HEK293 (cell line): ENCODE measurements around the gene DLGAP3.

ENCODE experiments used
- CTCF ChIA-PET: fragments of 350-600 bp; formaldehyde crosslinking; extraction: SDS; loops from one replicate; lab custom pipeline; 2021; ENCODE audit warnings: antibody characterized with exemption; lab: Yijun Ruan, JAX
- POLR2A ChIA-PET: fragments of 300-600 bp; formaldehyde crosslinking; extraction: SDS; loops from one replicate; lab custom pipeline; 2020; ENCODE audit warnings: antibody characterized with exemption, inconsistent platforms; lab: Yijun Ruan, JAX
- H3K27ac ChIP-seq: fragments of 200-500 bp; sonication (Bioruptor generic); 2 replicates; pipeline ENCODE4 v1.5.1; 2014; ENCODE audit warnings: low read depth, low read length, control low read depth, inconsistent platforms; ENCODE audit errors: extremely low read depth
- H3K36me3 ChIP-seq, 2 experiments: fragments of 200-500 bp in 1 of 2; sonication (Bioruptor generic) in 1 of 2; 1 replicate in 1 of 2; 2 replicates in 1 of 2; pipeline ENCODE4 v1.5.1; 2014 to 2017; ENCODE audit warnings: inconsistent platforms in 2 of 2, low read length in 2 of 2; ENCODE audit not compliant: control insufficient read depth in 2 of 2, insufficient read depth in 1 of 2
- H3K4me1 ChIP-seq: fragments of 200-500 bp; sonication (Bioruptor generic); 2 replicates; pipeline ENCODE4 v1.5.1; 2014; ENCODE audit warnings: mild to moderate bottlenecking, low read length, inconsistent platforms; ENCODE audit not compliant: control insufficient read depth, insufficient read depth
- H3K4me3 ChIP-seq: 2 replicates; pipeline ENCODE4 v1.5.1; 2011; ENCODE audit warnings: low read depth, mild to moderate bottlenecking, control low read depth, low read length, moderate library complexity
- H3K9me3 ChIP-seq: fragments of 200-500 bp; sonication (Bioruptor generic); 2 replicates; pipeline ENCODE4 v1.5.1; 2014; ENCODE audit warnings: low read depth, low read length, inconsistent platforms; ENCODE audit not compliant: control insufficient read depth, insufficient read depth
- BCL11A ChIP-seq: fragments of 450-650 bp; formaldehyde crosslinking; IDR thresholded peaks from 2 replicates; pipeline ENCODE4 v1.5.1; 2016; ENCODE audit warnings: low read depth, missing biosample characterization, missing genetic modification characterization
- BCL11B ChIP-seq: fragments of 450-650 bp; formaldehyde crosslinking; IDR thresholded peaks from 2 replicates; pipeline ENCODE4 v1.5.1; 2016; ENCODE audit warnings: low read depth, missing biosample characterization, missing genetic modification characterization
- KLF10 ChIP-seq: fragments of 450-650 bp; IDR thresholded peaks from 2 replicates; pipeline ENCODE4 v1.5.1; 2018; ENCODE audit warnings: missing biosample characterization, mild to moderate bottlenecking, missing genetic modification characterization
- MZF1 ChIP-seq: fragments of 450-650 bp; formaldehyde crosslinking; IDR thresholded peaks from 2 replicates; pipeline ENCODE4 v1.5.1; 2017; ENCODE audit warnings: missing biosample characterization, missing genetic modification characterization, borderline replicate concordance
- PRDM1 ChIP-seq: fragments of 450-650 bp; formaldehyde crosslinking; IDR thresholded peaks from 2 replicates; pipeline ENCODE4; 2016; ENCODE audit warnings: missing biosample characterization, missing genetic modification characterization
- SETDB1 ChIP-seq: IDR thresholded peaks from one replicate; pipeline ENCODE4 v1.6.1; 2017; ENCODE audit warnings: mild to moderate bottlenecking, low read length, moderate library complexity, mixed read lengths; ENCODE audit not compliant: insufficient read length
- ZBTB17 ChIP-seq: fragments of 450-650 bp; formaldehyde crosslinking; IDR thresholded peaks from 2 replicates; pipeline ENCODE4 v1.5.1; 2016; ENCODE audit warnings: missing biosample characterization, missing genetic modification characterization
- ZBTB8A ChIP-seq: fragments of 450-650 bp; formaldehyde crosslinking; IDR thresholded peaks from 2 replicates; pipeline ENCODE4 v1.5.1; 2016; ENCODE audit warnings: missing biosample characterization, missing genetic modification characterization
- ZNF133 ChIP-seq: fragments of 450-650 bp; formaldehyde crosslinking; IDR thresholded peaks from 2 replicates; pipeline ENCODE4 v1.5.1; 2016; ENCODE audit warnings: missing biosample characterization, missing genetic modification characterization
- ZNF16 ChIP-seq: fragments of 450-650 bp; formaldehyde crosslinking; IDR thresholded peaks from 2 replicates; pipeline ENCODE4 v1.5.1; 2016; ENCODE audit warnings: low read depth, missing biosample characterization, missing genetic modification characterization
- ZNF2 ChIP-seq: fragments of 450-650 bp; formaldehyde crosslinking; IDR thresholded peaks from 2 replicates; pipeline ENCODE4 v1.5.1; 2016; ENCODE audit warnings: missing biosample characterization, missing genetic modification characterization
- ZNF514 ChIP-seq: fragments of 450-650 bp; formaldehyde crosslinking; IDR thresholded peaks from 2 replicates; pipeline ENCODE4 v1.5.1; 2016; ENCODE audit warnings: missing biosample characterization, missing genetic modification characterization
- ZNF555 ChIP-seq: fragments of 450-650 bp; formaldehyde crosslinking; conservative IDR thresholded peaks from 2 replicates; pipeline ENCODE4 v1.5.1; 2017; ENCODE audit warnings: missing biosample characterization, mild to moderate bottlenecking, missing genetic modification characterization, inconsistent platforms
- ZNF610 ChIP-seq: fragments of 450-650 bp; formaldehyde crosslinking; IDR thresholded peaks from 2 replicates; pipeline ENCODE4 v1.5.1; 2016; ENCODE audit warnings: missing biosample characterization, missing genetic modification characterization, borderline replicate concordance
- ZNF677 ChIP-seq: fragments of 450-650 bp; IDR thresholded peaks from 2 replicates; pipeline ENCODE4 v1.5.0; 2018; ENCODE audit warnings: missing biosample characterization, mild to moderate bottlenecking, missing genetic modification characterization, moderate library complexity
- ZSCAN16 ChIP-seq: fragments of 450-650 bp; formaldehyde crosslinking; IDR thresholded peaks from 2 replicates; pipeline ENCODE4 v1.5.1; 2016; ENCODE audit warnings: missing biosample characterization, missing genetic modification characterization
- ZSCAN18 ChIP-seq: fragments of 450-650 bp; formaldehyde crosslinking; IDR thresholded peaks from 2 replicates; pipeline ENCODE4 v1.5.1; 2016; ENCODE audit warnings: missing biosample characterization, missing genetic modification characterization
- TF ChIP-seq, protein P1 (sequence below): fragments of 450-650 bp; formaldehyde crosslinking; IDR thresholded peaks from 2 replicates; pipeline ENCODE4 v1.5.1; 2016; ENCODE audit warnings: missing biosample characterization, missing genetic modification characterization, low read depth
- TF ChIP-seq, protein P2 (sequence below): fragments of 450-650 bp; formaldehyde crosslinking; IDR thresholded peaks from 2 replicates; pipeline ENCODE4 v1.5.1; 2016; ENCODE audit warnings: missing biosample characterization, missing genetic modification characterization

DLGAP3 gene

DNA sequence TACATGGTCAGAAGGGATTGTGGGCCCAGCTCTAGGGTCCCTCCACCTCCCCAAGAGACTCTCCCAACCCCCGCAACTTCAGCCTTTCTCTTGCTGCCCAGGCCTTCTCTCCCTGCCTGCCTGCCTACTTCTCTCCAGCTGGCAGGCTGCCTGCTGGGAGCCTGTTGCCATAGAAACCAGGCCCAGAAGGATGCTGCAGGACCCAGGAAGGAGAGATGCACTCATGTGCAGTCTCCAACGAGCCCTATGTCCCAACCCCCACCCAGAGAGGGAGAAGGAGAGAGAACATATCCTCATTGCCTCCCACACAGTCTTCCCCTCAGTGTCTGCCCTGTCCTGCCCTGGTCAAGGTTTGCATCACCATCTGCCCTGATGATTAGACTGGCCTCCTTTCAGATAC lies 59.1 kb downstream of the DLGAP3 start:
- CTCF ChIA-PET, result interaction anchor here (0.8 kb wide), 1 partner anchor 11 kb away, joined by 3 read pairs; the partner anchor contains the start of gene SMIM12
- no peak for TF ChIP-seq ZNF514 (tag by site-specific recombination)
- no peak for TF ChIP-seq ZBTB17 (tag by site-specific recombination)
- no peak for TF ChIP-seq PRDM1
- TF ChIP-seq ZSCAN16 (tag by site-specific recombination), result no peak
- TF ChIP-seq, protein P1, sequence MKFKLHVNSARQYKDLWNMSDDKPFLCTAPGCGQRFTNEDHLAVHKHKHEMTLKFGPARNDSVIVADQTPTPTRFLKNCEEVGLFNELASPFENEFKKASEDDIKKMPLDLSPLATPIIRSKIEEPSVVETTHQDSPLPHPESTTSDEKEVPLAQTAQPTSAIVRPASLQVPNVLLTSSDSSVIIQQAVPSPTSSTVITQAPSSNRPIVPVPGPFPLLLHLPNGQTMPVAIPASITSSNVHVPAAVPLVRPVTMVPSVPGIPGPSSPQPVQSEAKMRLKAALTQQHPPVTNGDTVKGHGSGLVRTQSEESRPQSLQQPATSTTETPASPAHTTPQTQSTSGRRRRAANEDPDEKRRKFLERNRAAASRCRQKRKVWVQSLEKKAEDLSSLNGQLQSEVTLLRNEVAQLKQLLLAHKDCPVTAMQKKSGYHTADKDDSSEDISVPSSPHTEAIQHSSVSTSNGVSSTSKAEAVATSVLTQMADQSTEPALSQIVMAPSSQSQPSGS (tag by site-specific recombination), result no peak
- no peak for TF ChIP-seq ZNF2 (tag by site-specific recombination)
- TF ChIP-seq ZNF133 (tag by site-specific recombination), result no peak
- TF ChIP-seq, protein P2, sequence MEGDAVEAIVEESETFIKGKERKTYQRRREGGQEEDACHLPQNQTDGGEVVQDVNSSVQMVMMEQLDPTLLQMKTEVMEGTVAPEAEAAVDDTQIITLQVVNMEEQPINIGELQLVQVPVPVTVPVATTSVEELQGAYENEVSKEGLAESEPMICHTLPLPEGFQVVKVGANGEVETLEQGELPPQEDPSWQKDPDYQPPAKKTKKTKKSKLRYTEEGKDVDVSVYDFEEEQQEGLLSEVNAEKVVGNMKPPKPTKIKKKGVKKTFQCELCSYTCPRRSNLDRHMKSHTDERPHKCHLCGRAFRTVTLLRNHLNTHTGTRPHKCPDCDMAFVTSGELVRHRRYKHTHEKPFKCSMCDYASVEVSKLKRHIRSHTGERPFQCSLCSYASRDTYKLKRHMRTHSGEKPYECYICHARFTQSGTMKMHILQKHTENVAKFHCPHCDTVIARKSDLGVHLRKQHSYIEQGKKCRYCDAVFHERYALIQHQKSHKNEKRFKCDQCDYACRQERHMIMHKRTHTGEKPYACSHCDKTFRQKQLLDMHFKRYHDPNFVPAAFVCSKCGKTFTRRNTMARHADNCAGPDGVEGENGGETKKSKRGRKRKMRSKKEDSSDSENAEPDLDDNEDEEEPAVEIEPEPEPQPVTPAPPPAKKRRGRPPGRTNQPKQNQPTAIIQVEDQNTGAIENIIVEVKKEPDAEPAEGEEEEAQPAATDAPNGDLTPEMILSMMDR (tag by site-specific recombination), result no peak
- no peak for TF ChIP-seq KLF10 (tag by site-specific recombination)
- TF ChIP-seq ZNF677 (tag by site-specific recombination), result no peak
- TF ChIP-seq MZF1, result no peak
- TF ChIP-seq ZNF610 (tag by site-specific recombination), result no peak
- TF ChIP-seq BCL11B (tag by site-specific recombination), result no peak
- TF ChIP-seq ZSCAN18, result no peak
- no peak for TF ChIP-seq ZNF16 (tag by site-specific recombination)

GRCh38 chr1:34869760-34870159 lies 59.7 kb downstream of the DLGAP3 start:
- Histone ChIP-seq H3K4me3 (no peak overlapping the region), H3K9me3 (no peaks in the 10 kb centered on the region), H3K36me3 (no peaks in the 10 kb centered on the region), H3K27ac (no peak overlapping the region), H3K4me1 (no peaks in the 10 kb centered on the region)
- ChIA-PET CTCF (interaction anchor here (0.6 to 0.8 kb wide), 2 partner anchors 10 to 19 kb away, joined by 3 read pairs; partner anchors contain the start of gene SMIM12), POLR2A (interaction anchor here (0.8 kb wide), 1 partner anchor 10 kb away, joined by 3 read pairs; the partner anchor contains the start of gene SMIM12)
- TF ChIP-seq ZNF555 (no peak), ZBTB8A (tag by site-specific recombination) (no peak), BCL11A (no peak), SETDB1 (no peak)

More for the DNA sequence above, 59.1 kb downstream of the DLGAP3 start:
- Histone ChIP-seq H3K27ac (no peak overlapping the region), H3K36me3 (no peaks in the 10 kb centered on the region), H3K4me1 (no peaks in the 10 kb centered on the region), H3K4me3 (no peak overlapping the region), H3K9me3 (no peaks in the 10 kb centered on the region)
- POLR2A ChIA-PET, result interaction anchor here (0.6 kb wide), 1 partner anchor 285 kb away, joined by 11 read pairs; no protein-coding TSS in a partner anchor
